ENCODE data around the gene ABTB1. TPM values are rescaled to one million over a fixed set of nuclear protein-coding genes. Genes with fewer than 3 reads are reported as not detected.
"Not testable (repeated sequence)": the region's sequence is repeated elsewhere in the genome, so short reads cannot be mapped to it uniquely, and the experiment has no call there.

ABTB1 gene
- total RNA-seq, 6 experiments from 2014 or later, result 9.5 to 14.0 (median 11.5) TPM

GRCh38 chr3:127698691-127699415 lies 26.1 kb downstream of the ABTB1 start:
- Mint-ChIP-seq H3K4me1 (ENCODE audit: low read depth) (peaks cover 54% of the 10 kb centered on the region), H3K4me3 (no peak overlapping the region), H3K9me3 (peaks cover 4% of the 10 kb centered on the region; the same call in 1 of the 2 replicates), H3K27ac (peak overlapping the region; percentile 91), H3K27me3 (ENCODE audit: insufficient read depth) (peaks cover 2% of the 10 kb centered on the region), H3K36me3 (ENCODE audit: low read depth) (peaks cover 10% of the 10 kb centered on the region)
- DNase-seq, result no peak
- TF ChIP-seq CTCF (IDR thresholded peaks at IDR 0.05), result no peak

- H3K9me3 Mint-ChIP-seq, result peaks cover 8% of the 10 kb centered on the region; the same call in 1 of the 2 replicates
- H3K4me3 Mint-ChIP-seq, result no peak overlapping the region
- no peak for TF ChIP-seq CTCF (IDR thresholded peaks at IDR 0.05)
- DNase-seq, result peak; percentile 28
- H3K36me3 Mint-ChIP-seq (ENCODE audit: low read depth), result peaks cover 18% of the 10 kb centered on the region
- H3K27ac Mint-ChIP-seq, result peak overlapping the region; percentile 56; the same call in 1 of the 2 replicates
- peaks cover 2% of the 10 kb centered on the region for H3K27me3 Mint-ChIP-seq (ENCODE audit: insufficient read depth)
- peaks cover 50% of the 10 kb centered on the region for H3K4me1 Mint-ChIP-seq (ENCODE audit: low read depth)
Measured at GRCh38 chr3:127699416-127700300, 26.9 kb downstream of the ABTB1 start.

- peaks cover 8% of the 10 kb centered on the region; the same call in 1 of the 2 replicates for H3K9me3 Mint-ChIP-seq
- H3K4me1 Mint-ChIP-seq (ENCODE audit: low read depth), result peaks cover 48% of the 10 kb centered on the region
- no peak for DNase-seq
- H3K27me3 Mint-ChIP-seq (ENCODE audit: insufficient read depth), result peaks cover 2% of the 10 kb centered on the region
- H3K4me3 Mint-ChIP-seq, result no peak overlapping the region
- TF ChIP-seq CTCF (IDR thresholded peaks at IDR 0.05), result peak; percentile 40
- H3K36me3 Mint-ChIP-seq (ENCODE audit: low read depth), result peaks cover 26% of the 10 kb centered on the region
- H3K27ac Mint-ChIP-seq, result no peak overlapping the region
Measured at GRCh38 chr3:127700406-127700805, 27.7 kb downstream of the ABTB1 start.

- Mint-ChIP-seq H3K9me3 (peaks cover 8% of the 10 kb centered on the region; the same call in 1 of the 2 replicates), H3K36me3 (ENCODE audit: low read depth) (peaks cover 35% of the 10 kb centered on the region), H3K4me3 (no peak overlapping the region), H3K4me1 (ENCODE audit: low read depth) (peaks cover 41% of the 10 kb centered on the region), H3K27ac (peak overlapping the region; percentile 39; the same call in 1 of the 2 replicates), H3K27me3 (ENCODE audit: insufficient read depth) (peaks cover 2% of the 10 kb centered on the region)
- no peak for DNase-seq
- TF ChIP-seq CTCF (IDR thresholded peaks at IDR 0.05), result no peak
Measured at GRCh38 chr3:127701280-127701911, 28.6 kb downstream of the ABTB1 start.

GRCh38 chr3:127702151-127702578 lies 29.4 kb downstream of the ABTB1 start:
- TF ChIP-seq CTCF (IDR thresholded peaks at IDR 0.05), result no peak
- no peak for DNase-seq
- H3K36me3 Mint-ChIP-seq (ENCODE audit: low read depth), result peaks cover 35% of the 10 kb centered on the region
- no peak overlapping the region for H3K27ac Mint-ChIP-seq
- peaks cover 34% of the 10 kb centered on the region for H3K4me1 Mint-ChIP-seq (ENCODE audit: low read depth)
- peaks cover 8% of the 10 kb centered on the region; the same call in 1 of the 2 replicates for H3K9me3 Mint-ChIP-seq
- peaks cover 2% of the 10 kb centered on the region for H3K27me3 Mint-ChIP-seq (ENCODE audit: insufficient read depth)
- H3K4me3 Mint-ChIP-seq, result no peak overlapping the region

- H3K4me3 Mint-ChIP-seq; H3K9me3 Mint-ChIP-seq; H3K27me3 Mint-ChIP-seq (ENCODE audit: insufficient read depth); H3K27ac Mint-ChIP-seq; DNase-seq: not testable (repeated sequence)
- H3K36me3 Mint-ChIP-seq (ENCODE audit: low read depth), result peaks cover 35% of the 10 kb centered on the region
- peaks cover 14% of the 10 kb centered on the region for H3K4me1 Mint-ChIP-seq (ENCODE audit: low read depth)
Measured at GRCh38 chr3:127704840-127705239, 32.1 kb downstream of the ABTB1 start.

Measured in HFFc6 (cell line).